Gastroesophageal sphincter (tissue), 3 donors: ENCODE measurements around the gene DDRGK1.
"Not testable (repeated sequence)": the region's sequence is repeated elsewhere in the genome, so short reads cannot be mapped to it uniquely, and the experiment has no call there.

Experiments
- POLR2A ChIP-seq, 2 donors: fragments of 450-650 bp; IDR thresholded peaks; one replicate each; pipeline ENCODE4 v1.6.1; 2017; ENCODE audit warnings: antibody characterized with exemption in 2 of 2, mild to moderate bottlenecking in 2 of 2, moderate library complexity in 1 of 2
- POLR2AphosphoS5 ChIP-seq: sonication (generic); formaldehyde crosslinking; IDR thresholded peaks from one replicate; pipeline ENCODE4 v1.6.1; 2017; ENCODE audit warnings: antibody characterized with exemption
- TF ChIP-seq, protein P1 (sequence below), 4 experiments: fragments of 200-600 bp in 2 of 4; fragments of 450-650 bp in 2 of 4; sonication (generic) in 1 of 4; IDR thresholded peaks; one replicate each; pipeline ENCODE4 v1.5.1; 2017 to 2019; ENCODE audit warnings: antibody characterized with exemption in 4 of 4, mild to moderate bottlenecking in 2 of 4, moderate library complexity in 2 of 4

DNA sequence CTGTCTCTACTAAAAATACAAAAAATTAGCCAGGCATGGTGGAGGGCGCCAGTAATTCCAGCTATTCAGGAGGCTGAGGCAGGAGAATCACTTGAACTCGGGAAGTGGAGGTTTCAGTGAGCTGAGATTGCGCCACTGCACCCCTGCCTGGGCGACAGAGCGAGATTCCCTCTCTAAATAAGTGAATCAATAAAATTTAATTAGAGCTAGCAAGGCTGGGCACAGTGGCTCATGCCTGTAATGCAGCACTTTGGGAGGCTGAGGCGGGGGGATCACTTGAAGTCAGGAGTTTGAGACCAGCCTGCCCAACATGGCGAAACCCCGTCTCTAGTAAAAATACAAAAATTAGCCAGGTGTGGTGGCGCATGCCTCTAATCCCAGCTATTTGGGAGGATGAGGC lies 16.6 kb downstream of the DDRGK1 start:
- TF ChIP-seq POLR2AphosphoS5; POLR2A (IDR thresholded peaks at IDR 0.05): not testable (repeated sequence)
- TF ChIP-seq, protein P1, sequence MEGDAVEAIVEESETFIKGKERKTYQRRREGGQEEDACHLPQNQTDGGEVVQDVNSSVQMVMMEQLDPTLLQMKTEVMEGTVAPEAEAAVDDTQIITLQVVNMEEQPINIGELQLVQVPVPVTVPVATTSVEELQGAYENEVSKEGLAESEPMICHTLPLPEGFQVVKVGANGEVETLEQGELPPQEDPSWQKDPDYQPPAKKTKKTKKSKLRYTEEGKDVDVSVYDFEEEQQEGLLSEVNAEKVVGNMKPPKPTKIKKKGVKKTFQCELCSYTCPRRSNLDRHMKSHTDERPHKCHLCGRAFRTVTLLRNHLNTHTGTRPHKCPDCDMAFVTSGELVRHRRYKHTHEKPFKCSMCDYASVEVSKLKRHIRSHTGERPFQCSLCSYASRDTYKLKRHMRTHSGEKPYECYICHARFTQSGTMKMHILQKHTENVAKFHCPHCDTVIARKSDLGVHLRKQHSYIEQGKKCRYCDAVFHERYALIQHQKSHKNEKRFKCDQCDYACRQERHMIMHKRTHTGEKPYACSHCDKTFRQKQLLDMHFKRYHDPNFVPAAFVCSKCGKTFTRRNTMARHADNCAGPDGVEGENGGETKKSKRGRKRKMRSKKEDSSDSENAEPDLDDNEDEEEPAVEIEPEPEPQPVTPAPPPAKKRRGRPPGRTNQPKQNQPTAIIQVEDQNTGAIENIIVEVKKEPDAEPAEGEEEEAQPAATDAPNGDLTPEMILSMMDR (IDR thresholded peaks at IDR 0.05), result not testable (repeated sequence)
